HL-60/S4 treated with retinoic acid at 250 ng/mL for 4 days and 3 days (cell line): Measurements from ENCODE around the gene RBFOX2.

ENCODE experiments used
- in situ Hi-C: fragments of 300-500 bp; cut with MboI; formaldehyde crosslinking; loops from 2 replicates; pipeline ENCODE4 v1.7.0; 2022; ENCODE audit warnings: low sequenced_read_pairs

Gene RBFOX2

GRCh38 chr22:35947794-35948425 lies 80.7 kb downstream of the RBFOX2 start:
- in situ Hi-C loops, result no loop called here

GRCh38 chr22:35944458-35944857 lies 84.2 kb downstream of the RBFOX2 start:
- in situ Hi-C loops, result no loop called here

GRCh38 chr22:35940166-35940565 lies 88.5 kb downstream of the RBFOX2 start:
- in situ Hi-C loops, result no loop called here

- in situ Hi-C loops, result no loop called here
Observed at GRCh38 chr22:35938226-35938625, 90.4 kb downstream of the RBFOX2 start.

GRCh38 chr22:35930933-35931332 lies 97.7 kb downstream of the RBFOX2 start:
- in situ Hi-C loops, result no loop called here

- in situ Hi-C loops, result no loop called here
Observed at GRCh38 chr22:35928285-35928798, 100.3 kb downstream of the RBFOX2 start.

GRCh38 chr22:35923026-35923425 lies 105.6 kb downstream of the RBFOX2 start:
- in situ Hi-C loops, result no loop called here

GRCh38 chr22:35921777-35922176 lies 106.8 kb downstream of the RBFOX2 start:
- in situ Hi-C loops, result no loop called here

GRCh38 chr22:35921044-35921443 lies 107.6 kb downstream of the RBFOX2 start:
- in situ Hi-C loops, result no loop called here

- in situ Hi-C loops, result no loop called here
Observed at GRCh38 chr22:35919002-35919542, 109.6 kb downstream of the RBFOX2 start.

GRCh38 chr22:35918456-35918855 lies 110.2 kb downstream of the RBFOX2 start:
- in situ Hi-C loops, result no loop called here

GRCh38 chr22:35917651-35918050 lies 111.0 kb downstream of the RBFOX2 start:
- in situ Hi-C loops, result no loop called here

GRCh38 chr22:35915477-35916013 lies 113.1 kb downstream of the RBFOX2 start:
- in situ Hi-C loops, result no loop called here

GRCh38 chr22:35914665-35915476 lies 113.8 kb downstream of the RBFOX2 start:
- in situ Hi-C loops, result no loop called here

- in situ Hi-C loops, result no loop called here
Observed at GRCh38 chr22:35914357-35914664, 114.3 kb downstream of the RBFOX2 start.

GRCh38 chr22:35913925-35914324 lies 114.7 kb downstream of the RBFOX2 start:
- in situ Hi-C loops, result no loop called here

- in situ Hi-C loops, result no loop called here
Observed at GRCh38 chr22:35912658-35913057, 116.0 kb downstream of the RBFOX2 start.

- in situ Hi-C loops, result no loop called here
Observed at GRCh38 chr22:35911877-35912276, 116.7 kb downstream of the RBFOX2 start.

GRCh38 chr22:35910926-35911325 lies 117.7 kb downstream of the RBFOX2 start:
- in situ Hi-C loops, result no loop called here

- in situ Hi-C loops, result no loop called here
Observed at GRCh38 chr22:35910003-35910769, 118.4 kb downstream of the RBFOX2 start.

GRCh38 chr22:35905894-35906293 lies 122.7 kb downstream of the RBFOX2 start:
- in situ Hi-C loops, result no loop called here
